ENCODE data around the gene WDR26. TPM values are rescaled to one million over a fixed set of nuclear protein-coding genes. Genes with fewer than 3 reads are reported as not detected.

The WDR26 gene
- total RNA-seq, 1 donor from 2014 or later: 105 TPM

DNA sequence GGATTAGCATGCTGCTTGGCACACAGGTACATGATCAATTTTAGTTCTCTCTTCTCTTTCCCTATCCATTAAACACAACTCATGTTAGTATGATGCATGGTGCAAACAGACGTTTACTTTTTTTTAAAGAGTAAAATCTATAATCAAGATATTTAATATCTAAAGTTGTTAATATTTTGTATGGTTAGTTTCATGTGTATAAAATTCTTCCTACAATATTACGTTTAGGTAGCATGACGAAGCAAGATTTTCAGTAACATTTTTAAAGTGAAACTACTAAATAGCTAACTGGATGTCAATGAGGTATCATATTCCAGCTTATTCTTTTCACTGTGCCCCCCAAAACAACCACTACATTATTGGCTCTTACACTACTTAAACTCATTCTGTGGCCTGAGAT, 41.3 kb downstream of the WDR26 start:
- peaks cover 4% of the 10 kb centered on the region for H3K4me1 Mint-ChIP-seq (ENCODE audit: low read depth, unreplicated experiment)
- H3K9ac ChIP-seq (ENCODE audit: low read length): no peak overlapping the region
- no peak overlapping the region for H3K4me3 Mint-ChIP-seq (ENCODE audit: unreplicated experiment)
- H3K27me3 ChIP-seq (ENCODE audit: insufficient read depth, low read length): no peaks in the 10 kb centered on the region
- peaks cover 58% of the 10 kb centered on the region for H3K36me3 ChIP-seq (ENCODE audit: insufficient read depth, low read length)
- no peak overlapping the region for H3K27ac Mint-ChIP-seq (ENCODE audit: unreplicated experiment)
- FAIRE-seq (no peak), DNase-seq (ENCODE audit: low read depth) (no peak)
- no peaks in the 10 kb centered on the region for H3K4me1 ChIP-seq (ENCODE audit: insufficient read depth, low read length)
- H4K20me1 ChIP-seq (ENCODE audit: insufficient read depth, low read length): peaks cover 11% of the 10 kb centered on the region
- no peaks in the 10 kb centered on the region for H3K9me3 ChIP-seq (ENCODE audit: insufficient read depth, low read depth, low read length)
- H3K4me2 ChIP-seq (ENCODE audit: low read length): no peak overlapping the region
- H2AFZ ChIP-seq (ENCODE audit: low read depth, low read length): no peak overlapping the region
- H3K27me3 Mint-ChIP-seq (ENCODE audit: low read depth, unreplicated experiment): no peaks in the 10 kb centered on the region
- peaks cover 2% of the 10 kb centered on the region for H3K79me2 ChIP-seq (ENCODE audit: insufficient read depth, low read length)
- no peak for TF ChIP-seq EZH2 (IDR thresholded peaks at IDR 0.05; ENCODE audit: insufficient read depth, low read length)
- TF ChIP-seq, protein P1, sequence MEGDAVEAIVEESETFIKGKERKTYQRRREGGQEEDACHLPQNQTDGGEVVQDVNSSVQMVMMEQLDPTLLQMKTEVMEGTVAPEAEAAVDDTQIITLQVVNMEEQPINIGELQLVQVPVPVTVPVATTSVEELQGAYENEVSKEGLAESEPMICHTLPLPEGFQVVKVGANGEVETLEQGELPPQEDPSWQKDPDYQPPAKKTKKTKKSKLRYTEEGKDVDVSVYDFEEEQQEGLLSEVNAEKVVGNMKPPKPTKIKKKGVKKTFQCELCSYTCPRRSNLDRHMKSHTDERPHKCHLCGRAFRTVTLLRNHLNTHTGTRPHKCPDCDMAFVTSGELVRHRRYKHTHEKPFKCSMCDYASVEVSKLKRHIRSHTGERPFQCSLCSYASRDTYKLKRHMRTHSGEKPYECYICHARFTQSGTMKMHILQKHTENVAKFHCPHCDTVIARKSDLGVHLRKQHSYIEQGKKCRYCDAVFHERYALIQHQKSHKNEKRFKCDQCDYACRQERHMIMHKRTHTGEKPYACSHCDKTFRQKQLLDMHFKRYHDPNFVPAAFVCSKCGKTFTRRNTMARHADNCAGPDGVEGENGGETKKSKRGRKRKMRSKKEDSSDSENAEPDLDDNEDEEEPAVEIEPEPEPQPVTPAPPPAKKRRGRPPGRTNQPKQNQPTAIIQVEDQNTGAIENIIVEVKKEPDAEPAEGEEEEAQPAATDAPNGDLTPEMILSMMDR (IDR thresholded peaks at IDR 0.05; ENCODE audit: insufficient read depth, low read depth, low read length): no peak
- H3K27ac ChIP-seq (ENCODE audit: low read depth, low read length): no peak overlapping the region
- no peaks in the 10 kb centered on the region for H3K9me3 Mint-ChIP-seq (ENCODE audit: unreplicated experiment)
- H3K36me3 Mint-ChIP-seq (ENCODE audit: low read depth, unreplicated experiment): peaks cover 15% of the 10 kb centered on the region
- no peak overlapping the region for H3K4me3 ChIP-seq (ENCODE audit: insufficient read depth, low read depth, low read length)

DNA sequence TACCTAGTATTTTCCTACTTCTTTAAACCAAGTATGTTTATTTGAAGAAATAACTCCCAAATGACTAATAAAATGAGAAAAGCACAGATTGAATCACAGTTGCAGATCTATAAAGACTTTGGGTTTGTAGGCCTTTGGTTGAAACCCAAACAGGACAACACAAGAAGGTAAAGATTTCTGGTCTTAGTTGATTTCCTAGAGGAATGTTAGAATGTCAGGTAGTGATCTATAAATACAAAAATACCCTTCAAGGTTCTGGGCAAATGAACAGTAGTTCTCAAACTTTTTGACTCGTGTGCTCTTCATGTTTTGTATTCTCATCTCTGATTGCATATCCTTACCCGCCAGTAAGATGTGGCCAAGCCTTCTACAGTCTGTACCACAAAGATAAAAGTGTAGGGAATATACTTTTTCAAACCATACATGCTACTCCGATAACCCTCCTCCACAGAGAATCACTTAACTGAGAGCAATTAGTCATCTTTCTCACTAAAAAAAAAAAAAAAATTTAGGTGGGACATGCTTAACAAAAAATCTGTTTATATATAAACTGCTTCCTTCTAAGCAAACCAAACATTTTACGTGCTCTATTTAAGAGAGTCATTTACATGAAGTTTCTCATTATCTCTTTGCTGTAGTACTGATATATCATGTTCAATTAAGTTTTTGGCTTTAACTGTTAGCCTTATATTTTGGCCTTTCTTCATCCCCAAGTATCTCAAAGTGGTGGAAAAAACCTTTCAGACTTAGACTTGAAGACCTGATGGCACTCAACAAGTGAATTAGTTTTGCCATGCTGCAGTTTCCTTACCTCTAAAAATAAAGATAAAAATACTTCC, 42.0 kb downstream of the WDR26 start:
- Histone ChIP-seq H3K9ac (ENCODE audit: low read length) (no peak overlapping the region), H2AFZ (ENCODE audit: low read depth, low read length) (no peak overlapping the region), H3K4me2 (ENCODE audit: low read length) (no peak overlapping the region), H3K36me3 (ENCODE audit: insufficient read depth, low read length) (peaks cover 64% of the 10 kb centered on the region), H3K4me1 (ENCODE audit: insufficient read depth, low read length) (no peaks in the 10 kb centered on the region), H3K79me2 (ENCODE audit: insufficient read depth, low read length) (peaks cover 2% of the 10 kb centered on the region), H3K27ac (ENCODE audit: low read depth, low read length) (no peak overlapping the region), H3K4me3 (ENCODE audit: insufficient read depth, low read depth, low read length) (no peak overlapping the region), H4K20me1 (ENCODE audit: insufficient read depth, low read length) (peaks cover 11% of the 10 kb centered on the region), H3K27me3 (ENCODE audit: insufficient read depth, low read length) (no peaks in the 10 kb centered on the region), H3K9me3 (ENCODE audit: insufficient read depth, low read depth, low read length) (no peaks in the 10 kb centered on the region)
- FAIRE-seq (no peak), DNase-seq (ENCODE audit: low read depth) (no peak)
- Mint-ChIP-seq H3K9me3 (ENCODE audit: unreplicated experiment) (no peaks in the 10 kb centered on the region), H3K27ac (ENCODE audit: unreplicated experiment) (no peak overlapping the region), H3K4me3 (ENCODE audit: unreplicated experiment) (no peak overlapping the region), H3K4me1 (ENCODE audit: low read depth, unreplicated experiment) (peaks cover 8% of the 10 kb centered on the region), H3K27me3 (ENCODE audit: low read depth, unreplicated experiment) (no peaks in the 10 kb centered on the region), H3K36me3 (ENCODE audit: low read depth, unreplicated experiment) (peaks cover 15% of the 10 kb centered on the region)
- TF ChIP-seq, protein P1 (IDR thresholded peaks at IDR 0.05; ENCODE audit: insufficient read depth, low read depth, low read length): no peak
- no peak for TF ChIP-seq EZH2 (IDR thresholded peaks at IDR 0.05; ENCODE audit: insufficient read depth, low read length)

DNA sequence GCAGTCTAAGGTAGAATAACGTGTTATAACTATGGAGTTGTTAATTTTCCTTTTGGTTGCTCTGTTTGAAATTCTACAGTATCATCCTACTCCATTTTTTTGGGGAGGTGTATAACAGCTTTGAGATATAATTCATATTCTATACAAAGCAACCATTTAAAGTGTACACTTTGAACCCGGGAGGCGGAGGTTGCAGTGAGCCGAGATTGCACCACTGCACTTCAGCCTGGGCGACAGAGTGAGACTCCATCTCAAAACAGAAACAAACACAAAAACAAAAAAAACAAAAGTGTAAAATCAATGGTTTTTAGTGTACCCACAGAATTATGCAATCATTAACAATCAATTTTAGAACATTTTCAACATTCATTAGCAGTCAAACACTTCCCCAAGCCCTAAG, 44.1 kb downstream of the WDR26 start:
- H3K4me2 ChIP-seq (ENCODE audit: low read length): no peak overlapping the region
- H3K4me1 Mint-ChIP-seq (ENCODE audit: low read depth, unreplicated experiment): peaks cover 15% of the 10 kb centered on the region
- H3K4me3 Mint-ChIP-seq (ENCODE audit: unreplicated experiment): no peak overlapping the region
- H3K79me2 ChIP-seq (ENCODE audit: insufficient read depth, low read length): peaks cover 2% of the 10 kb centered on the region
- no peak for DNase-seq (ENCODE audit: low read depth)
- no peak overlapping the region for H2AFZ ChIP-seq (ENCODE audit: low read depth, low read length)
- H4K20me1 ChIP-seq (ENCODE audit: insufficient read depth, low read length): peaks cover 7% of the 10 kb centered on the region
- H3K4me3 ChIP-seq (ENCODE audit: insufficient read depth, low read depth, low read length): no peak overlapping the region
- peaks cover 59% of the 10 kb centered on the region for H3K36me3 ChIP-seq (ENCODE audit: insufficient read depth, low read length)
- H3K27me3 Mint-ChIP-seq (ENCODE audit: low read depth, unreplicated experiment): no peaks in the 10 kb centered on the region
- H3K36me3 Mint-ChIP-seq (ENCODE audit: low read depth, unreplicated experiment): peaks cover 10% of the 10 kb centered on the region
- H3K27ac Mint-ChIP-seq (ENCODE audit: unreplicated experiment): no peak overlapping the region
- no peak overlapping the region for H3K27ac ChIP-seq (ENCODE audit: low read depth, low read length)
- no peaks in the 10 kb centered on the region for H3K4me1 ChIP-seq (ENCODE audit: insufficient read depth, low read length)
- no peaks in the 10 kb centered on the region for H3K9me3 Mint-ChIP-seq (ENCODE audit: unreplicated experiment)
- no peak overlapping the region for H3K9ac ChIP-seq (ENCODE audit: low read length)
- H3K27me3 ChIP-seq (ENCODE audit: insufficient read depth, low read length): no peaks in the 10 kb centered on the region
- no peak for FAIRE-seq
- TF ChIP-seq, protein P1 (IDR thresholded peaks at IDR 0.05; ENCODE audit: insufficient read depth, low read depth, low read length): no peak
- no peak for TF ChIP-seq EZH2 (IDR thresholded peaks at IDR 0.05; ENCODE audit: insufficient read depth, low read length)
- no peaks in the 10 kb centered on the region for H3K9me3 ChIP-seq (ENCODE audit: insufficient read depth, low read depth, low read length)
